Measurements from ENCODE around the gene TRMT10B. TPM values are rescaled to one million over a fixed set of nuclear protein-coding genes. Genes with fewer than 3 reads are reported as not detected.
"Not testable (repeated sequence)": the region's sequence is repeated elsewhere in the genome, so short reads cannot be mapped to it uniquely, and the experiment has no call there.

Gene TRMT10B
- total RNA-seq, 4 donors from 2014 or later, result 3.5 to 11.3 (median 7.1) TPM

- no peak overlapping the region for H3K4me3 ChIP-seq (replicated peaks in 1 of 3)
- DNase-seq, result no peak
- TF ChIP-seq CTCF (IDR thresholded peaks at IDR 0.05), result no peak
- no peak for TF ChIP-seq POLR2A (IDR thresholded peaks at IDR 0.05)
- H3K36me3 ChIP-seq, result peaks cover 0 to 6% of the 10 kb centered on the region in 2 donors
- intact Hi-C loops (cut with DNase I), result no loop called here
- no peaks in the 10 kb centered on the region for H3K4me1 ChIP-seq
- 83 to 87% methylated on average over 7 of the region's 7 CpGs for WGBS, 2 donors
- H3K9me3 ChIP-seq, result no peaks in the 10 kb centered on the region
- H3K27me3 ChIP-seq, result no peaks in the 10 kb centered on the region
- no peak overlapping the region for H3K27ac ChIP-seq
These were observed 7.0 kb downstream of the TRMT10B start for GRCh38 chr9:37760416-37761161.

- Histone ChIP-seq H3K4me1 (no peaks in the 10 kb centered on the region), H3K4me3 (replicated peaks in 1 of 3) (no peak overlapping the region), H3K27me3 (no peaks in the 10 kb centered on the region), H3K9me3 (no peaks in the 10 kb centered on the region), H3K36me3 (peaks cover 0 to 6% of the 10 kb centered on the region in 2 donors), H3K27ac (no peak overlapping the region)
- 60 to 91% methylated on average over 3 of the region's 3 CpGs for WGBS, 2 donors
- TF ChIP-seq POLR2A (IDR thresholded peaks at IDR 0.05) (no peak), CTCF (IDR thresholded peaks at IDR 0.05) (no peak)
- intact Hi-C loops (cut with DNase I), result no loop called here
- DNase-seq, result no peak
These were observed 7.9 kb downstream of the TRMT10B start for GRCh38 chr9:37761511-37761910.

DNA sequence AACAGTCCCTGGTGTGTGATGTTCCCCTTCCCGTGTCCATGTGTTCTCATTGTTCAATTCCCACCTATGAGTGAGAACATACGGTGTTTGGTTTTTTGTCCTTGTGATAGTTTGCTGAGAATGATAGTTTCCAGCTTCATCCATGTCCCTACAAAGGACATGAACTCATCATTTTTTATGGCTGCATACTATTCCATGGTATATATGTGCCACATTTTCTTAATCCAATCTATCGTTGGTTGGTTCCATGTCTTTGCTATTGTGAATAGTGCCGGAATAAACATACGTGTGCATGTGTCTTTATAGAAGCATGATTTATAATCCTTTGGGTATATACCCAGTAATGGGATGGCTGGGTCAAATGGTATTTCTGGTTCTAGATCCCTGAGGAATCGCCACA, 11.7 kb downstream of the TRMT10B start:
- H3K36me3 ChIP-seq; H3K9me3 ChIP-seq; intact Hi-C loops (cut with DNase I); H3K27me3 ChIP-seq; H3K4me1 ChIP-seq; H3K27ac ChIP-seq; H3K4me3 ChIP-seq (replicated peaks in 1 of 3); DNase-seq: not testable (repeated sequence)
- WGBS, 2 donors, result 81 to 98% methylated on average over 6 of the region's 6 CpGs

DNA sequence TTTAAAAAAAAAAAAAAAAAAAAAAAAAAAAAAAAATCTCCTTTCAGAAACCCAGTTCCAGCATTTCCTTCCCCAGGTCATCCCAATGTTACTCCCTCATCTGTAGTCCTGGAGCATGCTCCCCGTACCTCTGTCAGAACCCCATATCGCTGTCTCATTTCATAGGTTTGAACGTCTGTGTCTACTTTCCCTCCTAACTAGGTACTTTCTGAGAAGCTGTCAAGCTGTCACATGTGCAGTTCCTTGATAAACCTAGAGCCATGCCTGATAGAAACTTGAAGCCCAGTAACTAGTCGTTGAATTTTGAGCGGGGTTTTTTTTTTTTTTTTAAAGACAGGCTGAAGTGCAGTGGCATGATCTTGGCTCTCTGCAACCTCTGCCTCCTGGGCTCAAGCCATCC, 15.7 kb downstream of the TRMT10B start:
- no peaks in the 10 kb centered on the region for H3K4me1 ChIP-seq
- no peak overlapping the region for H3K27ac ChIP-seq
- 69 to 90% methylated on average over 5 of the region's 5 CpGs for WGBS, 2 donors
- H3K9me3 ChIP-seq, result no peaks in the 10 kb centered on the region
- H3K27me3 ChIP-seq, result no peaks in the 10 kb centered on the region
- intact Hi-C loops (cut with DNase I), result no loop called here
- no peak for DNase-seq
- H3K36me3 ChIP-seq, result peaks cover 0 to 16% of the 10 kb centered on the region in 2 donors
- H3K4me3 ChIP-seq (replicated peaks in 1 of 3), result no peak overlapping the region
- TF ChIP-seq POLR2A (IDR thresholded peaks at IDR 0.05) (no peak), CTCF (IDR thresholded peaks at IDR 0.05) (no peak)

DNA sequence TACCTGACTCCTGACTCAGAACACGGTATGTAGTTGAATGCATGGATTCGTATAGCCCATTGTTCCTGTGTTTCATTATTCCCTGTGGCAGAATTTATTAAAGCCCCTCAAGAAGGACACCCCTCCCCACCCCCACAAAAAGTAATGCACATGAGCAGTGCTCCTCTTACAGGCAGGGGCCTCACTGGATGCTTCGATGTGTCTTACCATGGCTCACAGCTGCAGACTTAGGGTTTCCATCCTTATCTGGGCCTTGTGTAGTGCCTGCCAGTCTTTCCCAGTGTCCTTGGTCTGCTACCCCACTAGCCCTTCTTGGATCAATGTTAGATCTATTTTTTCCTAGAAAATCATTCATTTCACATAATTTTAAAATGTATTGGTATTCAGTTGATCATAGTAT, 16.4 kb downstream of the TRMT10B start:
- H3K27ac ChIP-seq, result no peak overlapping the region
- H3K9me3 ChIP-seq, result no peaks in the 10 kb centered on the region
- WGBS, 2 donors, result 99 to 100% methylated on average over 3 of the region's 3 CpGs
- H3K4me3 ChIP-seq (replicated peaks in 1 of 3), result no peak overlapping the region
- peaks cover 0 to 16% of the 10 kb centered on the region in 2 donors for H3K36me3 ChIP-seq
- TF ChIP-seq POLR2A (IDR thresholded peaks at IDR 0.05) (no peak), CTCF (IDR thresholded peaks at IDR 0.05) (no peak)
- no peaks in the 10 kb centered on the region for H3K27me3 ChIP-seq
- intact Hi-C loops (cut with DNase I), result no loop called here
- no peak for DNase-seq
- no peaks in the 10 kb centered on the region for H3K4me1 ChIP-seq

Measured in thyroid gland (tissue), 4 donors.